CD14-positive monocyte (primary cell): Measurements from ENCODE around the gene P2RY6. TPM values are rescaled to one million over a fixed set of nuclear protein-coding genes. Genes with fewer than 3 reads are reported as not detected.

Source experiments
- DNase-seq, 3 donors: peaks; one replicate each; pipeline ENCODE4 v3.0.0-alpha.2; 2011 to 2022
- H2AFZ ChIP-seq: 2 replicates; pipeline ENCODE4 v1.6.0; 2012; ENCODE audit warnings: mild to moderate bottlenecking, low read depth, low read length, inconsistent platforms; ENCODE audit not compliant: insufficient read depth, poor library complexity, severe bottlenecking
- H3K27ac ChIP-seq, 2 donors: 1 replicate in 1 of 2; 2 replicates in 1 of 2; pipeline ENCODE4 v1.5.1; 2012 to 2013; ENCODE audit warnings: low read length in 2 of 2, control low read depth in 1 of 2, inconsistent platforms in 1 of 2, low read depth in 1 of 2, mild to moderate bottlenecking in 1 of 2
- H3K27me3 ChIP-seq, 2 donors: one replicate each; pipeline versions ENCODE4 v1.6.0 to v1.6.1; 2011 to 2013; ENCODE audit warnings: low read length in 2 of 2; ENCODE audit not compliant: control insufficient read depth in 2 of 2, insufficient read depth in 2 of 2
- H3K36me3 ChIP-seq, 2 donors: replicated peaks in 1 of 2; 1 replicate in 1 of 2; 2 replicates in 1 of 2; pipeline versions ENCODE4 v1.5.1 to v1.6.1; 2012 to 2013; ENCODE audit warnings: low read length in 2 of 2, control low read depth in 1 of 2, inconsistent platforms in 1 of 2, mild to moderate bottlenecking in 1 of 2; ENCODE audit not compliant: insufficient read depth in 2 of 2, control insufficient read depth in 1 of 2
- H3K4me1 ChIP-seq, 2 donors: 1 replicate in 1 of 2; 2 replicates in 1 of 2; pipeline versions ENCODE4 v1.5.1 to v1.6.1; 2012 to 2013; ENCODE audit warnings: low read length in 2 of 2, control low read depth in 1 of 2, inconsistent platforms in 1 of 2, mild to moderate bottlenecking in 1 of 2, moderate library complexity in 1 of 2; ENCODE audit not compliant: insufficient read depth in 2 of 2, control insufficient read depth in 1 of 2
- H3K4me2 ChIP-seq: replicated peaks from 2 replicates; pipeline ENCODE3; 2012; ENCODE audit warnings: low read length, moderate library complexity, mild to moderate bottlenecking; ENCODE audit not compliant: poor library complexity, severe bottlenecking; ENCODE audit errors: extremely low read depth
- H3K4me3 ChIP-seq, 3 experiments: fragments of 200-600 bp in 1 of 3; sonication (generic) in 1 of 3; replicated peaks in 1 of 3; 1 replicate in 2 of 3; 2 replicates in 1 of 3; pipeline ENCODE4 v1.5.1; 2011 to 2013; ENCODE audit warnings: low read length in 3 of 3, mild to moderate bottlenecking in 3 of 3, control low read depth in 2 of 3, low read depth in 2 of 3, inconsistent platforms in 1 of 3, moderate library complexity in 1 of 3
- H3K79me2 ChIP-seq: 2 replicates; pipeline ENCODE4 v1.6.0; 2012; ENCODE audit warnings: mild to moderate bottlenecking, control low read depth, inconsistent platforms, low read length, moderate library complexity; ENCODE audit not compliant: insufficient read depth
- H3K9ac ChIP-seq: 2 replicates; pipeline ENCODE4 v1.6.0; 2017; ENCODE audit warnings: low read length, mild to moderate bottlenecking; ENCODE audit not compliant: insufficient read depth, poor library complexity, severe bottlenecking
- H3K9me3 ChIP-seq, 2 donors: replicated peaks in 1 of 2; 1 replicate in 1 of 2; 2 replicates in 1 of 2; pipeline versions ENCODE4 v1.5.1 to v1.6.1; 2012 to 2013; ENCODE audit warnings: low read length in 2 of 2, control low read depth in 1 of 2; ENCODE audit not compliant: control insufficient read depth in 1 of 2, insufficient read depth in 1 of 2
- H4K20me1 ChIP-seq: 2 replicates; pipeline ENCODE4 v1.6.0; 2012; ENCODE audit warnings: mild to moderate bottlenecking, low read length, control low read depth, moderate library complexity; ENCODE audit not compliant: insufficient read depth
- H3K27ac Mint-ChIP-seq, 7 donors: one replicate each; pipeline ENCODE4 v1.8.0; 2020; ENCODE audit warnings: mild to moderate bottlenecking in 7 of 7, mixed read lengths in 7 of 7, moderate library complexity in 6 of 7, inconsistent platforms in 2 of 7
- H3K27me3 Mint-ChIP-seq, 3 donors: one replicate each; pipeline ENCODE4 v1.8.0; 2021 to 2022; ENCODE audit warnings: low read depth in 3 of 3, mild to moderate bottlenecking in 3 of 3, mixed read lengths in 3 of 3, moderate library complexity in 3 of 3, inconsistent platforms in 1 of 3
- H3K36me3 Mint-ChIP-seq, 2 donors: one replicate each; pipeline ENCODE4 v1.8.0; 2020; ENCODE audit warnings: mixed read lengths in 2 of 2, inconsistent platforms in 1 of 2, mild to moderate bottlenecking in 1 of 2
- H3K4me1 Mint-ChIP-seq: one replicate; pipeline ENCODE4 v1.8.0; 2020; ENCODE audit warnings: mild to moderate bottlenecking, mixed read lengths
- H3K4me3 Mint-ChIP-seq, 2 donors: one replicate each; pipeline ENCODE4 v1.8.0; 2020; ENCODE audit warnings: mild to moderate bottlenecking in 2 of 2, mixed read lengths in 2 of 2, moderate library complexity in 1 of 2
- H3K9me3 Mint-ChIP-seq, 7 donors: one replicate each; pipeline ENCODE4 v1.8.0; 2020 to 2022; ENCODE audit warnings: mixed read lengths in 7 of 7, mild to moderate bottlenecking in 6 of 7, moderate library complexity in 6 of 7, inconsistent platforms in 2 of 7
- WGBS: methylation state at CpG from one replicate; pipeline ENCODE4 v1.1.5; 2013; ENCODE audit warnings: missing lambda C conversion rate; ENCODE audit not compliant: insufficient coverage; 5-methylcytosine and 5-hydroxymethylcytosine counted together
- intact Hi-C, 2 donors: fragments of 100-400 bp; cut with micrococcal nuclease; formaldehyde crosslinking; loops; one replicate each; pipeline versions ENCODE4 v1.15.0 to v1.15.1; 2023
- polyA plus RNA-seq, 3 donors: library from polyadenylated mRNA; depleted of rRNA in 1 of 3; unstranded in 2 of 3; stranded (reverse) in 1 of 3; fragments of 300-500 nt in 2 of 3; fragments of >200 nt in 1 of 3; fragmentation: Illumina TruSeq in 2 of 3; gene quantifications; 1 replicate in 2 of 3; 2 replicates in 1 of 3; pipeline ENCODE4 v1.2.3, GENCODE V29; 2012 to 2021
- TF ChIP-seq, protein P1 (sequence below): fragments of 200-600 bp; IDR thresholded peaks from one replicate; pipeline ENCODE4 v1.8.0; 2022; ENCODE audit warnings: antibody characterized with exemption, mild to moderate bottlenecking

Gene P2RY6
- polyA plus RNA-seq, 3 donors: 1.7 to 5.1 (median 1.8) TPM

GRCh38 chr11:73285721-73286120 lies 13.6 kb downstream of the P2RY6 start:
- Histone ChIP-seq H2AFZ (no peak overlapping the region), H3K27me3 (no peaks in the 10 kb centered on the region), H3K4me3 (no peak overlapping the region), H3K79me2 (no peaks in the 10 kb centered on the region), H3K27ac (no peak overlapping the region), H3K9ac (no peak overlapping the region), H3K4me1 (peaks cover 72 to 81% of the 10 kb centered on the region in 2 donors), H3K4me2 (no peak overlapping the region), H3K36me3 (no peaks in the 10 kb centered on the region), H4K20me1 (no peaks in the 10 kb centered on the region), H3K9me3 (no peaks in the 10 kb centered on the region)
- Mint-ChIP-seq H3K4me3 (peak overlapping the region in 1 of 2 donors; percentile 17), H3K27me3 (peaks cover 3 to 9% (median 4%) of the 10 kb centered on the region in 3 donors), H3K36me3 (peaks cover 9 to 24% of the 10 kb centered on the region in 2 donors), H3K4me1 (peaks cover 87% of the 10 kb centered on the region), H3K9me3 (peaks cover 0 to 3% (median 0%) of the 10 kb centered on the region in 7 donors), H3K27ac (peak overlapping the region in 3 of 7 donors; percentile 33 to 63 (median 61))
- WGBS: 100% methylated on average over 1 of the region's 1 CpG
- no peak for DNase-seq
- TF ChIP-seq, protein P1, sequence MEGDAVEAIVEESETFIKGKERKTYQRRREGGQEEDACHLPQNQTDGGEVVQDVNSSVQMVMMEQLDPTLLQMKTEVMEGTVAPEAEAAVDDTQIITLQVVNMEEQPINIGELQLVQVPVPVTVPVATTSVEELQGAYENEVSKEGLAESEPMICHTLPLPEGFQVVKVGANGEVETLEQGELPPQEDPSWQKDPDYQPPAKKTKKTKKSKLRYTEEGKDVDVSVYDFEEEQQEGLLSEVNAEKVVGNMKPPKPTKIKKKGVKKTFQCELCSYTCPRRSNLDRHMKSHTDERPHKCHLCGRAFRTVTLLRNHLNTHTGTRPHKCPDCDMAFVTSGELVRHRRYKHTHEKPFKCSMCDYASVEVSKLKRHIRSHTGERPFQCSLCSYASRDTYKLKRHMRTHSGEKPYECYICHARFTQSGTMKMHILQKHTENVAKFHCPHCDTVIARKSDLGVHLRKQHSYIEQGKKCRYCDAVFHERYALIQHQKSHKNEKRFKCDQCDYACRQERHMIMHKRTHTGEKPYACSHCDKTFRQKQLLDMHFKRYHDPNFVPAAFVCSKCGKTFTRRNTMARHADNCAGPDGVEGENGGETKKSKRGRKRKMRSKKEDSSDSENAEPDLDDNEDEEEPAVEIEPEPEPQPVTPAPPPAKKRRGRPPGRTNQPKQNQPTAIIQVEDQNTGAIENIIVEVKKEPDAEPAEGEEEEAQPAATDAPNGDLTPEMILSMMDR: no peak
- intact Hi-C loops: loop anchor here in 1 of 2 donors (5.0 kb wide), 3 partner anchors 33 to 98 kb away; partner anchors contain the start of gene P2RY2

- Histone ChIP-seq H3K4me2 (no peak overlapping the region), H3K9ac (no peak overlapping the region), H3K27me3 (no peaks in the 10 kb centered on the region), H3K36me3 (no peaks in the 10 kb centered on the region), H3K27ac (no peak overlapping the region), H3K4me3 (no peak overlapping the region), H4K20me1 (no peaks in the 10 kb centered on the region), H2AFZ (no peak overlapping the region), H3K79me2 (no peaks in the 10 kb centered on the region), H3K4me1 (peaks cover 66 to 75% of the 10 kb centered on the region in 2 donors), H3K9me3 (no peaks in the 10 kb centered on the region)
- TF ChIP-seq, protein P1: no peak
- peaks cover 9 to 25% of the 10 kb centered on the region in 2 donors for H3K36me3 Mint-ChIP-seq
- no peak for DNase-seq
- WGBS: no CpG with 5 or more reads among the region's 9 CpGs
- H3K9me3 Mint-ChIP-seq: peaks cover 0 to 3% (median 0%) of the 10 kb centered on the region in 7 donors
- intact Hi-C loops: loop anchor here in 1 of 2 donors (5.0 kb wide), 3 partner anchors 34 to 99 kb away; partner anchors contain the start of gene P2RY2
- H3K27ac Mint-ChIP-seq: peak overlapping the region in 3 of 7 donors; percentile 66 to 99 (median 74)
- no peak overlapping the region for H3K4me3 Mint-ChIP-seq
- peaks cover 81% of the 10 kb centered on the region for H3K4me1 Mint-ChIP-seq
- H3K27me3 Mint-ChIP-seq: peaks cover 3 to 9% (median 4%) of the 10 kb centered on the region in 3 donors
These were observed 14.2 kb downstream of the P2RY6 start for GRCh38 chr11:73286240-73286810.
